NCI-H69 (cell line): Measurements from ENCODE around the gene FN1.

Experiments
- DNase-seq: peaks from one replicate; lab custom pipeline; 2025; lab: John Stamatoyannopoulos, UW

FN1 gene

DNA sequence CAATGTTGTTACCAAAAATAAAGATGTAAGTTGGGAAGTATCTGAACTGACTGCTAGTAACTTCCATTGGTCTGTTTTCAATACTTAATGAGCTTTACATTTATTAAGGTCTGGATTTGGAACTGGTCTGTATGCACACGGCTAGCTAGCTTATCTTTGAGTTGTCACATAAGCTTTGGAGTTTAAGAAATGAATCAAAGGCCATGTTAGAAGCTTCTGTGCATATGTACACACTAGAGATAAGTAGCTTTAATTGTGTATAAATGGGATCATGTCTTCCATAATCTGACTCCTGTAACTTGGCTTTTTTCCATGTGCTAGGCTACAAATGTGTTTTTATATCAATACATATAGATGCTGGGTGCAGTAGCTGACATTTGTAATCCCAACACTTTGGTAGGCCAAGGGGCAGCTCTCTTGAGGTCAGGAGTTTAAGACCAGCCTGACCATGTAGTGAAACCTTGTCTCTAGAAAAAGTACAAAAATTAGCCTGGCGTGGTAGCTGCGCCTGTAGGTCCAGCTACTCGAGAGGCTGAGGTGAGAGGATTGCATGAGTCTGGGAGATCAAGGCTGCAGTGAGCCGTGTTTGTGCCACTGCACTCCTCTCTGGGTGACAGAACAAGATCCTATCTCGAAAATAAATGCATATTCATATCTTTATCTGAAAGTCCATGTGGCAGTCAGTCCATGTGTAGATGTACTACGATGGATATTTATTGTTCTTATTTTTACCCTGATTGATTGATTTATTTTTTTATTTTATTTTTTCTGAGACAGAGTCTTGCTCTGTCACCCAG is 96.8 kb downstream of the FN1 start:
- DNase-seq: no peak

DNA sequence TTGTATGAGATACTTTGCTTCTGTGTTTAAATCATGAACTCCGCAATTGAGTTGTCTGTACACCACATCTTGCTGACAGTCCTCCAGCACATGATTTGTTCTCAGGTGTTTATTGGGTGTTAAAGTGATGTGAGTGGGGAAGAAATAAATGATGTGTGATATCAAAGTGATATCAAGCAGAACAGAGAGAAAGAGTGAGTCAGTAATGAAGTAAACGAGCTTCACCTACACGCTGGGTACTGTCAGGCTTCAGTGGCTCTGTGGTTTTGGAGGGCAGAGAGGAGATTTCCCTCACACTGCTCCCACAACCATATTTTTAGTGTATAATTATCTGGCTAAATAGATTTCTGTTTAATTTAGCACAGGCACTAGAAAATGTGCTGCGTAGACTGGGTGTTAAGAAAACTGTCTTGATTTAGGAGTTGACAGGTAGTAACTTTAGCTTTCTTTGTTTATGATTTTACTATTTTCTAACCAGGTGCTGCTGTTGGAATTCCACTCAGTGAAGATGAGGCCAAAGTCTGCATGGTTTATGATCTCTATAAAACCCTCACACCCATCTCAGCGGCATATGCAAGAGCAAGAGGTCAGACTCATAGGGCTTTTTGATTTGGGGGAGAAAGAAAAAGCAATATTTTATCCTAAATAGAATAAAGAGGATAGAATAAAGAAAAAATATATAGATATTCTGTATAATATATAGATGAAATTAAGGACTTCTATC is 102.8 kb downstream of the FN1 start:
- peak; percentile 31 for DNase-seq

DNA sequence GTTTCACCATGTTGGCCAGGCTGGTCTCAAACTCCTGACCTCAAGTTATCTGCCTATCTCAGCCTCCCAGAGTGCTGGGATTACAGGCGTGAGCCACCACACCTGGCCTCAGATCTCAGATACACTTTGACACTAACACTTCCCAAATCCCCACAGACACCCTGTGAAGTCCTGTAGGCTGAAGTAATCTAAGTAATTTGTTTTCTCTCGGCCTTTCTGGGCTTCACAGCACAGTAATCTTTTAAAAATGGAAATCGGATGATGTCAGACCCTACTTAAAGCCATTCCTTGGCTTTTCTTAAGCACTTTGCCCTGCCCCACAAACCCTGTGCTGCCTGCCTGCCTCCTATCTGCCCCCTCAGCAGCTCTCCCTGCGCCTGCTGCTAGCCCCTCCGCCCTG is 107.8 kb downstream of the FN1 start:
- DNase-seq: no peak

DNA sequence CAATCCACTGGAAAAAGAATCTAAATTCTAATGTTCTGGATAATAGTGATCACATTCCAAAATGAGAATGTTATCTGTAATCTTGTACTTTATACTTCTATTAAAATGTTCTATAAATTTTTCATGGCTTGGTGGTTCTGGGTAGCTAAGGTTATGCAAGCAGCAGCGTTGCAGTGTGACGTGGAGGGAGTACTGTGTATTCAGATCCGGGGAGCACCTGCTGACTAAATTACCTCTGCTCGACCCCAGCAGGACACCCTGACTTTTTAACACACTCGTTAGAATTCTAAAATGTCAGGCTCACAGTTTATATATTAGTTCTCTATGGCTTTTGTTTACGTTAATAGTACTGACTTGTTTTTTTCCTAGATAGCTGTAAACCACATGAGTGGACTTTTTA is 111.1 kb downstream of the FN1 start:
- DNase-seq: no peak

DNA sequence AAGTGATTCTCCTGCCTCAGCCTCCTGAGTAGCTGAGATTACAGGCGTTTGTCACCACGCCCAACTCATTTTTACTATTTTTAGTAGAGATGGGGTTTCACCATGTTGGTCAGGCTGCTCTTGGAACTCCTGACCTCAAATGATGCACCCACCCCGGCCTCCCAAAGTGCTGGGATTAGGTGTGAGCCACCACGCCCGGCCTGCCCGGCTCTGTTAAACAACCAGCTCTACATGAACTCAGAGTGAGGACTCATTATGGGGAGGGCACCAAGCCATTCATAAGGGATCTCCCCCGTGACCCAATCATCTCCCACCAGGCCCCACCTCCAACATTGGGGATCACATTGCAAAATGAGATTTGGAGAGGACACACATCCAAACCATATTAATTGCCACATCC is 115.2 kb downstream of the FN1 start:
- DNase-seq: no peak

DNA sequence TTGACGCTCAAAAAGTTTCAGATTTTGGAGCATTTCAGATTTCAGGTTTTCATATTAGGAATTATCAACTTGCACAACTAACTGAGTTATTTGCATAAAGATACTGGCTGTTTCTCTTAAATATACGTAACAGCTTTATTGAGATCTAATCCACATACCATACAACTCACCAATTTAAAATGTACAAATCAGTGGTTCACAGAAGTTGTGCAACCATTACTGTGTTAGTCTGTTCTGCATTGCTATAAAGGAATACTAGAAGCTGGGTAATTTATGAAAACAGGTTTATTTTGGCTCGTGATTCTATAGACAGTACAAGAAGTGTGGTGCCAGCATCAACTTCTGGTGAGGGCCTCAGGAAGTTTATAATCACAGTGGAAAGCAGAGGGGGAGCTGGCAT is 115.8 kb downstream of the FN1 start:
- no peak for DNase-seq

DNA sequence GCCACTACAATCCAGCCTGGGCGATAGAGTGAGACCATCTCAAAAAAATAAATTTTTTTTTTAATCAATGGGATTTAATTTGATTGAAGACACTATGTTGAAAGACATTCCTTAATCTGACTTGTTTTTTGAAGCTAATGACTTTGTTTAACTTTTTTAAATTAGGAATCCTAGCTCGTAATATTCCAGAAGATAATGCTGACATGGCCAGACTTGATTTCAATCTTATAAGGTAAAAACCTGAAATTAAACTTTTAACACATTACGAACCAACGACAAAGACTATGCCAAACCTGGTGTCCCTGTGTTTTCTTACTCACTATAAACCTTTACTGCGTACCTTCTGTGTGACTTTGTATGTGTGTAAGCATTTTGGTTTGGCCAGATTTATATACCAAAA is 116.4 kb downstream of the FN1 start:
- DNase-seq: no peak

DNA sequence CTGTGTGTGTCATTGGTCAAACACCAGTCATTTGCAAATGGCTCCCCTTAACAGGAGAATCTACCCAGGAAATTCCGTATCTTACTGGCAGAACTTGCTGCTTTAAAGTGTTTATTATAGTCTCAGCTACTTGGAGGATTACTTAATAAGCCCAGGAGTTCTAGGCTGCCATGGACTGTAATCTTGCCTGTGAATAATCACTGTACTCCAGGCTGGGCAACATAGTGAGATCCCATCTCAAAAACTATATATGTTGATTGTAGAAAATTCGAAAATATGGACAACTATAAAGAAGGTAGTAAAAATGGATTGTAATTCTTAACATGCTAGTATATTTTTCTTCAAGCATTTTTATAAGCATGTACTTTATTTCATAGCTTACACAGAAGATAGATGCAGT is 119.5 kb downstream of the FN1 start:
- no peak for DNase-seq

DNA sequence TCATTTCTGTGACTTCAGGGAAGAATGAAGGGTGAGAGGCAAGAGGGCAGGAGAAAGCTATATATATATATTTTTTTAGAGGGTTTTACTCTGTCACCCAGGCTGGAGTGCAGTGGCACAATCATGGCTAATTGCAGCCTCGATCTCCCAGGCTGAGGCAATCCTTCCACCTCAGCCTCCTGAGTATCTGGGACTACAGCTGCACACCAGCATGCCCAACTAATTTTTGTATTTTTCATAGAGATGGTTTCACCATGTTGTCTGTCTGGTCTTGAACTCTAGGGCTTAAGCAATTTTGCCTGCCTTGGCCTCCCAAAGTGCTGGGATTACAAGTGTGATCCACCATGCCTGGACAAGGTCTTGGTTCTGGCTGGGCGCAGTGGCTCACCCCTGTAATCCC is 120.6 kb downstream of the FN1 start:
- DNase-seq: no peak

DNA sequence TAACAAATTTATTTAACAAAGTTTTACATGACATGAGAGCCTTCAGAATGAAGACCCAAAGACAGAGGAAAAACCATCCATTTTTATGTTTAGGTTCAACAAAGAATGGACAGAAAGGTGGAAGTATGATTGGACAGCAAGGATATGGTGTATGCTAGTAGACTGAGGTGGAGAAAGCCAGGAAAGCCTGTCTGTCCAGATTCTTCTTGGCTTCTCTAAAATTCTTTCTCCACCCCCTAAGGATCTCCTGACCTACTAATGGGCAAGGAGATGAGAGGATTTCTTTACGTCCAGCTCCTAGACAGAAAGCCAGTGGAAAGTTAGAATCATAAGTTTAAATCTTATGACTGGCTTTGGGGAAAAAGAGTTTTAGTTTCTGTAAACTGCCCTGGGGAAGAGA is 121.0 kb downstream of the FN1 start:
- no peak for DNase-seq

DNA sequence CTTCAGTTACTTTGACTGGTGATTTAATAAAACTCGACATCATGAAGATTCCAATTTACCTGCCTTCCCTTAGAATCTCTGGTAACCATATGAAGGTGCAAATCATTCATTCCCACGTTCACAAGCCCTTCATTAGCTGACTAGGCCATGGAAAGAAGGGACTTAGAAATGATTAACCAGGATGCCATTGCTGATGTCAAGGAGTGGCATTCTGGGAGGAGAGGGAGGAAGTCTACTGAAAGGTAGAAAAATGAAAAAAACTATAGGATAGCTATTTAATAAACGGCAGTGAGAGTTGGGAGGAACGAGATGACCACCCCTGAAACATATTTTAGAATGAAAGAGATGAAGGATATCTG is 122.6 kb downstream of the FN1 start:
- DNase-seq: no peak

DNA sequence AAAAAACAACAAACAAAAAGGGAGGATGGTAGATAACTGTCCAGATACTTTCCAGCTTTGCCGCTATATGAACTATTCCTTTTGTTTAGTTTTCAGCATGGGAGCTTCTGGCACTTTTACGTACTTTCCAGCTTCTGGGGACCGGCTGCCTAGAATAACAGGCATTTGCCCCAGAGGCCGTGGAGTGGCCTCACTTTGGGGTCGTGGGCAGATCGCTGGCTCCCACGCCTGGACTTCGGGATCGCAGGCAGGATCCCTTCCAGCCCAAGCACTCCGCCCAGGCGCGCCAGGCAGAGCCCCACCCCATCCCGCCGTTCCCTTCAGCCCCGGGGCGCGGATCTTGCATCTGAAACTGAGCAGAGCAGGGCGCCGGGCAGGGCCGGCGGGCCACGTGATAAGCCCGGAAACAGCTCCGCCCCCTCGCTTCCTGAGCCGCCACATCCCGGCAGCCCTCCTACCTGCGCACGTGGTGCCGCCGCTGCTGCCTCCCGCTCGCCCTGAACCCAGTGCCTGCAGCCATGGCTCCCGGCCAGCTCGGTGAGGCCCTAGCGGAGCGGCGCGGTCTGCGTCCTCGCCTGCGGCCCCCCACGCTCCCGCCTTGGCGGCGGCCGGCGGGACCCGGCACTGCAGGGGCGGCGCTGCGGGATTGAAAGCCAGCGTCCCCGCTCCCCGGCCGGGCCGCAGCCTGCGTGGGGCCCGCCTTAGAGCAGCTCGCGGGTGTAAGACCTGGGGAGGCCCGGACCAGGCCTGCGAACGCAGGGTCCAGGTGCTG is 124.1 kb downstream of the FN1 start, which contains the start of gene ATIC:
ATIC (plus strand) TSS at position 435 of the 772 bp plus-strand sequence; CDS start at position 519, 84 bp downstream.
- DNase-seq: peak; percentile 96

DNA sequence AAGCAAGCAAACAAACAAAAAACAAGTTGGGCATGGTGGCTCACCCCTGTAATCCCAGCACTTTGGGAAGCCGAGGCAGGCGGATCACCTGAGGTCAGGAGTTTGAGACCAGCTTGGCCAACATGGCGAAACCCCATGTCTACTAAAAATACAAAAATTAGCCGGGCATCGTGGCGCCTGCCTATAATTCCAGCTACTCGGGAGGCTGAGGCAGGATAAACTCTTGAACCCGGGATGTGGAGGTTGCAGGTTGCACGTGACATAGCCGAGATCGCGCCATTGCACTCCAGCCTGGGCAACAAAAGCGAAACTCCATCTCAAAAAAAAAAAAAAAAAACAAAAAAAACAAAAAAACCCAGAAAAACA is 124.6 kb downstream of the FN1 start:
- DNase-seq: peak; percentile 32
